AG08396 (cell line): ENCODE measurements around the gene PLCG2.
"Not testable (repeated sequence)": the region's sequence is repeated elsewhere in the genome, so short reads cannot be mapped to it uniquely, and the experiment has no call there.

Experiments
- DNase-seq: peaks from one replicate; pipeline ENCODE4 v3.0.0; 2012; ENCODE audit warnings: low spot score, mixed read lengths

The PLCG2 gene

GRCh38 chr16:81913222-81913621 lies 134.1 kb downstream of the PLCG2 start:
- no peak for DNase-seq

- no peak for DNase-seq
Observed at GRCh38 chr16:81917375-81917774, 138.3 kb downstream of the PLCG2 start.

GRCh38 chr16:81918927-81919326 lies 139.8 kb downstream of the PLCG2 start:
- DNase-seq = no peak

- DNase-seq = no peak
Observed at GRCh38 chr16:81920498-81920897, 141.4 kb downstream of the PLCG2 start.

GRCh38 chr16:81921085-81921814 lies 142.2 kb downstream of the PLCG2 start:
- DNase-seq = no peak

GRCh38 chr16:81921843-81922584 lies 142.9 kb downstream of the PLCG2 start:
- no peak for DNase-seq

GRCh38 chr16:81923296-81923695 lies 144.2 kb downstream of the PLCG2 start:
- no peak for DNase-seq

- no peak for DNase-seq
Observed at GRCh38 chr16:81925016-81925415, 145.9 kb downstream of the PLCG2 start.

- no peak for DNase-seq
Observed at GRCh38 chr16:81926036-81926435, 146.9 kb downstream of the PLCG2 start.

GRCh38 chr16:81927561-81928185 lies 148.6 kb downstream of the PLCG2 start:
- DNase-seq = no peak

- no peak for DNase-seq
Observed at GRCh38 chr16:81928271-81928918, 149.3 kb downstream of the PLCG2 start.

- DNase-seq = no peak
Observed at GRCh38 chr16:81928975-81929374, 149.9 kb downstream of the PLCG2 start.

GRCh38 chr16:81929841-81930240 lies 150.8 kb downstream of the PLCG2 start:
- no peak for DNase-seq

- DNase-seq = no peak
Observed at GRCh38 chr16:81931927-81932326, 152.8 kb downstream of the PLCG2 start.

- no peak for DNase-seq
Observed at GRCh38 chr16:81932668-81933067, 153.6 kb downstream of the PLCG2 start.

GRCh38 chr16:81933361-81933760 lies 154.3 kb downstream of the PLCG2 start:
- no peak for DNase-seq

- not testable (repeated sequence) for DNase-seq
Observed at GRCh38 chr16:81934711-81935110, 155.6 kb downstream of the PLCG2 start.

GRCh38 chr16:81936209-81937000 lies 157.3 kb downstream of the PLCG2 start:
- no peak for DNase-seq

- no peak for DNase-seq
Observed at GRCh38 chr16:81937305-81938038, 158.4 kb downstream of the PLCG2 start.

- DNase-seq = no peak
Observed at GRCh38 chr16:81938326-81939163, 159.5 kb downstream of the PLCG2 start.
